Activated naive CD4-positive, alpha-beta T cell (primary cell): ENCODE data around the gene THOC6.

ENCODE experiments used
- DNase-seq, 4 experiments: peaks; one replicate each; lab custom pipeline; 2025; lab: John Stamatoyannopoulos, UW

The THOC6 gene

GRCh38 chr16:3015865-3016521, 7.8 kb upstream of the THOC6 start:
- DNase-seq: no peak

GRCh38 chr16:3017344-3017743, 6.5 kb upstream of the THOC6 start:
- no peak for DNase-seq

- DNase-seq: no peak
Measured at GRCh38 chr16:3017794-3018506, 5.9 kb upstream of the THOC6 start, which contains the start of gene CLDN6. Gene CLDN6, minus strand, starts transcription at chr16:3018183. Its CDS starts 2,162 bp downstream, at chr16:3016021.

GRCh38 chr16:3019594-3020246, 4.1 kb upstream of the THOC6 start:
- no peak for DNase-seq

- peak in 2 of 4 experiments; percentile 18 to 39 for DNase-seq
Measured at GRCh38 chr16:3020247-3020603, 3.6 kb upstream of the THOC6 start, which contains the start of gene TNFRSF12A. Gene TNFRSF12A, plus strand, starts transcription at chr16:3020368. Its CDS starts 30 bp downstream, at chr16:3020398.

GRCh38 chr16:3020604-3021448, 3.0 kb upstream of the THOC6 start:
- DNase-seq: peak in 2 of 4 experiments; percentile 25 to 58

GRCh38 chr16:3021449-3022207, 2.2 kb upstream of the THOC6 start:
- DNase-seq: peak; percentile 27 to 62 (median 46)

- DNase-seq: peak; percentile 55 to 76 (median 62)
Measured at GRCh38 chr16:3022208-3022683, 1.6 kb upstream of the THOC6 start.

GRCh38 chr16:3022684-3023414, 986 bp upstream of the THOC6 start:
- no peak for DNase-seq

GRCh38 chr16:3023415-3023668, 493 bp upstream of the THOC6 start:
- no peak for DNase-seq

- no peak for DNase-seq
Measured at GRCh38 chr16:3025032-3026002, 1.5 kb downstream of the THOC6 start.

GRCh38 chr16:3026003-3026378, 2.2 kb downstream of the THOC6 start:
- no peak for DNase-seq

GRCh38 chr16:3026609-3027488, 3.0 kb downstream of the THOC6 start:
- DNase-seq: no peak

GRCh38 chr16:3027489-3027795, 3.6 kb downstream of the THOC6 start:
- no peak for DNase-seq

- DNase-seq: peak; percentile 67 to 87 (median 79)
Measured at GRCh38 chr16:3027983-3028715, 4.3 kb downstream of the THOC6 start.

GRCh38 chr16:3028716-3029319, 5.0 kb downstream of the THOC6 start:
- DNase-seq: no peak

GRCh38 chr16:3029491-3030221, 5.8 kb downstream of the THOC6 start:
- DNase-seq: peak in 1 of 4 experiments; percentile 21
